ENCODE results near the gene TMEM108. TPM values are rescaled to one million over a fixed set of nuclear protein-coding genes. Genes with fewer than 3 reads are reported as not detected.

TMEM108 gene
- total RNA-seq, 4 donors from 2014 or later, result 0.70 to 4.0 (median 1.4) TPM

GRCh38 chr3:133410191-133410892 lies 372.2 kb downstream of the TMEM108 start:
- no peak for DNase-seq (ENCODE audit: low spot score in 2 of 2)
- no peaks in the 10 kb centered on the region for H3K9me3 ChIP-seq
- WGBS, result 86% methylated on average over 17 of the region's 17 CpGs
- TF ChIP-seq POLR2AphosphoS5 (IDR thresholded peaks at IDR 0.05) (no peak), POLR2A (IDR thresholded peaks at IDR 0.05) (no peak), EP300 (IDR thresholded peaks at IDR 0.05) (no peak), CTCF (IDR thresholded peaks at IDR 0.05) (no peak)
- peaks cover 9% of the 10 kb centered on the region for H3K4me1 ChIP-seq
- no peaks in the 10 kb centered on the region for H3K36me3 ChIP-seq
- H3K27me3 ChIP-seq, result peaks cover 2% of the 10 kb centered on the region
- no peak overlapping the region for H3K27ac ChIP-seq
- H3K4me3 ChIP-seq, result no peak overlapping the region

DNA sequence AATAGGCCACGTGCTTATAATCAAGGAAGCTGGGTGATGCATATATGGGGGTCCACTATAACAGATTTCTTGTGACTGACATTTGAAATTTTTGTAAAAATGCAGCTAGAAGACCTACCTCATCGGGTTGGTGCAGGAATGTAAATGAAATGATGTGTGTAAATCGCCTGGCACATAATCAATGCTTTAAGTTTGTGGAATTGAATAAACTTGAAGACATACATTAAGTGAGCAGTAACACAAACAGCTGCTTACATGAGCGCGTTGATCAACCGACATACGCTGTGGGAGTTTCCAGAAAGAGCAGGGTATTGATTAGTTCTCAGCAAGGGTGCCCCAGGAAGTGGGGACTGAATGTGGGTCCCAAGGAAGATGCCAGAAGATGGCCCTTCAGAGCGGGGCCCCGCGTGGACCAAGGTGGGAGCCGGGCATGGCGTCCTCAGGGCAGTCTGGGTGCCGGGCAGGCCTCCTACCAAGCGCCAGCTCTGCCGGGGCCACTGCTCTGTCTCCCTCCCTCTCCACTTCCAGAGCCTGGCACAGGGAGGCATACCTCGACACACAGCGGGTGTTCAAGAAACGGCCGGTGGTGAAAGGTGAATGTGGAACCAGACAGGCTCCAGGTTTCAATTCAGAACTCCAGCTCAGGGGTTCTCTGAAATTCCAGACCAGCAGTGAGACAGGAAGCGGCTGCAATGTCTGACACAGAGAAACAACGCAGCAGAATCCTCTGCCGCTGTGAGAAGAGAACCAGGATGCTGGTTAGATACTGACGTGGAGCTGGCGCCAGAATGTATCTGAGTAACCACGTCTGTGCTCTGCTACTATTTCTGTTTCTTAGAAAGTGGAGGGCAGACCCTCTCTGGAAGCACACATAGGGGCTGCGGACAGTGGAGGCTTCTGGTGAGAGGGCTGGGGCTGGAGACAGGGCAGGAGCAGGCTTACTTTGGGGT lies 374.3 kb downstream of the TMEM108 start:
- no peaks in the 10 kb centered on the region for H3K9me3 ChIP-seq
- no peak for TF ChIP-seq CTCF (IDR thresholded peaks at IDR 0.05)
- no peak for TF ChIP-seq POLR2AphosphoS5 (IDR thresholded peaks at IDR 0.05)
- TF ChIP-seq POLR2A (IDR thresholded peaks at IDR 0.05), result no peak
- TF ChIP-seq EP300 (IDR thresholded peaks at IDR 0.05), result no peak
- peaks cover 9% of the 10 kb centered on the region for H3K4me1 ChIP-seq
- H3K4me3 ChIP-seq, result peak overlapping the region; percentile 7
- DNase-seq (ENCODE audit: low spot score in 2 of 2), result no peak
- H3K27me3 ChIP-seq, result peaks cover 2% of the 10 kb centered on the region
- 63% methylated on average over 17 of the region's 26 CpGs for WGBS
- H3K27ac ChIP-seq, result no peak overlapping the region
- no peaks in the 10 kb centered on the region for H3K36me3 ChIP-seq

DNA sequence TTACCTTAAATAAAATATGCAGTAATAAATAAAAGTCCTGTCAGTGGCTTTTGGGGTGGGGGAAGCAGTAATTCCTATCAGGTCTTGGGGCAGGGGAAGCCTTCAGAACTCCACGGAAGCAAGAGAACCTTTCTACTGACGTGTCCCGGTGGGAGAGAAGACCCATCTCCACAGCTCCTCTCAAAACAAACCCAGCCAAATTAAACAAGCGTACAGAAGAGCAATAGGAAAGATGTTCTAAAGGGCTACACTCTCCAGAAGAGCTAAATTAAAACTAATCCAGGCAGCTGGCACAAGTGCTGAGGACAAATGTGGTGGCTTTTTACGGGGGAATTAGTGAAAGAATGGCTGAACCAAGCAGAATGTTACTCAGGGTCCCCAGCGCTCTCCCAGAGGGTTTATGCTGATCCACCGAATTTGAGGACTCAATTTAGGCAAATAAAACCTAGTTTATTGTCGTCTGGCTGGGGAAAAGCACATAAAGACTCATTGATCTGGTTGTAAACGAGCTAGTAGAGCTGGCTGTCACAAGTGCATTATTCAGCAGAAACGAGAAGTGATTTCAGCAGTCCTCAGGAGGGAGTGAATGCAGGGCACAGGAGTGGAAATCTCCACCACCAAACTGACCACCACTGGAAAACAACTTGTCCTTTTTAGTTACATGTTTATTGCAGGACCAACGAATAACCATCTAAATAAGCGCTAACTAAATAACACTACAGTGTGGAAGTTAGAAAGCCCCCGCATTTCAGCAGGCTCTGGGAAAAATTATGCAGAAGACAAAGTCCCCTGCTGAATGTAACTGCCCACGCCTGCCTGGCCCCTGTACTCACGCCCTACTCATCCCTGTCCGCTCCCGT lies 375.2 kb downstream of the TMEM108 start:
- no peak for DNase-seq (ENCODE audit: low spot score in 2 of 2)
- WGBS, result 29% methylated on average over 17 of the region's 17 CpGs
- no peak overlapping the region for H3K27ac ChIP-seq

GRCh38 chr3:133414021-133414392 lies 375.8 kb downstream of the TMEM108 start:
- H3K4me3 ChIP-seq, result peak overlapping the region; percentile 7
- WGBS, result 80% methylated on average over 3 of the region's 4 CpGs
- no peaks in the 10 kb centered on the region for H3K9me3 ChIP-seq
- peaks cover 2% of the 10 kb centered on the region for H3K27me3 ChIP-seq
- DNase-seq (ENCODE audit: low spot score in 2 of 2), result no peak
- TF ChIP-seq EP300 (IDR thresholded peaks at IDR 0.05) (no peak), POLR2AphosphoS5 (IDR thresholded peaks at IDR 0.05) (no peak), CTCF (IDR thresholded peaks at IDR 0.05) (no peak), POLR2A (IDR thresholded peaks at IDR 0.05) (no peak)
- H3K4me1 ChIP-seq, result peaks cover 9% of the 10 kb centered on the region
- H3K36me3 ChIP-seq, result no peaks in the 10 kb centered on the region
- no peak overlapping the region for H3K27ac ChIP-seq

More for the DNA sequence above, 375.2 kb downstream of the TMEM108 start:
- H3K4me1 ChIP-seq, result peaks cover 9% of the 10 kb centered on the region
- H3K36me3 ChIP-seq, result no peaks in the 10 kb centered on the region
- peaks cover 2% of the 10 kb centered on the region for H3K27me3 ChIP-seq
- H3K9me3 ChIP-seq, result no peaks in the 10 kb centered on the region
- TF ChIP-seq CTCF (IDR thresholded peaks at IDR 0.05) (no peak), POLR2AphosphoS5 (IDR thresholded peaks at IDR 0.05) (no peak), POLR2A (IDR thresholded peaks at IDR 0.05) (no peak), EP300 (IDR thresholded peaks at IDR 0.05) (no peak)
- peak overlapping the region; percentile 7 for H3K4me3 ChIP-seq

Measured in suprapubic skin (tissue), 4 donors.